Right lobe of liver (tissue), 6 donors: ENCODE measurements around the gene PPME1. TPM values are rescaled to one million over a fixed set of nuclear protein-coding genes. Genes with fewer than 3 reads are reported as not detected.
A peak's percentile ranks its signal among the peaks of the same experiment; 100 is the strongest.
"Not testable (repeated sequence)": the region's sequence is repeated elsewhere in the genome, so short reads cannot be mapped to it uniquely, and the experiment has no call there.

Experiments used
- ATAC-seq, 4 donors: fragments of 200-7000 bp; cut with Tn5 transposase; one replicate each; pipeline ENCODE4 v1.9.1; 2020; ENCODE audit warnings: mild to moderate bottlenecking in 4 of 4, moderate library complexity in 4 of 4
- DNase-seq, 3 donors: peaks; one replicate each; pipeline ENCODE4 v3.0.0-alpha.2; 2020
- H3K27ac ChIP-seq, 3 donors: fragments of 200-600 bp; one replicate each; pipeline ENCODE4 v1.8.0; 2022
- H3K27me3 ChIP-seq, 2 donors: fragments of 200-600 bp; one replicate each; pipeline ENCODE4 v1.8.0; 2022
- H3K36me3 ChIP-seq, 4 donors: fragments of 200-600 bp; sonication (generic) in 1 of 4; one replicate each; pipeline versions ENCODE4 v1.5.1 to v1.8.0; 2017 to 2022; ENCODE audit warnings: control low read depth in 1 of 4
- H3K4me1 ChIP-seq, 4 donors: fragments of 200-600 bp; sonication (generic) in 1 of 4; one replicate each; pipeline versions ENCODE4 v1.5.1 to v1.8.0; 2017 to 2022; ENCODE audit warnings: control low read depth in 1 of 4
- H3K4me3 ChIP-seq, 3 donors: fragments of 200-600 bp; one replicate each; pipeline ENCODE4 v1.8.0; 2022
- H3K9me3 ChIP-seq, 4 donors: fragments of 200-600 bp; sonication (generic) in 1 of 4; one replicate each; pipeline versions ENCODE4 v1.5.1 to v1.8.0; 2017 to 2022; ENCODE audit warnings: control low read depth in 1 of 4
- CTCF ChIP-seq, 4 donors: fragments of 200-600 bp in 3 of 4; fragments of 450-650 bp in 1 of 4; IDR thresholded peaks; one replicate each; pipeline versions ENCODE4 v1.5.1 to v1.8.0; 2016 to 2022; ENCODE audit warnings: antibody characterized with exemption in 4 of 4, mild to moderate bottlenecking in 2 of 4
- POLR2A ChIP-seq: fragments of 450-650 bp; IDR thresholded peaks from one replicate; pipeline ENCODE4 v1.6.1; 2017; ENCODE audit warnings: antibody characterized with exemption, mild to moderate bottlenecking
- WGBS: methylation state at CpG from one replicate; pipeline ENCODE4 v1.1.6; 2018; ENCODE audit warnings: low coverage, low lambda C conversion rate; ENCODE audit not compliant: insufficient coverage; ENCODE audit errors: missing lambda C conversion rate; 5-methylcytosine and 5-hydroxymethylcytosine counted together
- intact Hi-C, 2 donors: fragments of 100-400 bp; cut with DNase I; formaldehyde crosslinking; loops; one replicate each; pipeline versions ENCODE4 v1.11.2 to v1.14.1; 2022
- total RNA-seq, 6 experiments: library from RNA; depleted of rRNA in 2 of 6; stranded (reverse); fragments of >200 nt in 2 of 6; fragmentation: NEBNext Ultra II Directional in 3 of 6; extraction: Animal tissue kit (Norgen Biotek cat#: 25700) in 3 of 6; gene quantifications; one replicate each; pipeline versions ENCODE4 v1.1.0 to v1.2.4, GENCODE V29; 2016 to 2023
- donor health status: DM: no; HTN: yes; CAD: no.
- donor health status: DM: no; HTN: no; CAD: no.
- donor health status: DM: no; HTN: no; CAD: no.
- donor health status: DM: no; HTN: yes; CAD: no.
- donor health status: DM: no; HTN: yes; CAD: no.

PPME1 gene
- total RNA-seq, 6 experiments from 2014 or later = 8.9 to 18.9 (median 13.0) TPM

- Histone ChIP-seq H3K27ac (no peak overlapping the region), H3K4me3 (no peak overlapping the region), H3K4me1 (no peaks in the 10 kb centered on the region), H3K27me3 (no peaks in the 10 kb centered on the region), H3K36me3 (peaks cover 0 to 6% (median 0%) of the 10 kb centered on the region in 4 donors), H3K9me3 (no peaks in the 10 kb centered on the region)
- WGBS = 91% methylated on average over 2 of the region's 2 CpGs
- no peak for ATAC-seq
- intact Hi-C loops = no loop called here
- no peak for DNase-seq
- TF ChIP-seq POLR2A (no peak), CTCF (IDR thresholded peaks at IDR 0.05) (no peak)
Measured at GRCh38 chr11:74138021-74138420, 33.1 kb upstream of the PPME1 start.

GRCh38 chr11:74138572-74138971 lies 32.5 kb upstream of the PPME1 start:
- H3K27me3 ChIP-seq = no peaks in the 10 kb centered on the region
- no peak overlapping the region for H3K4me3 ChIP-seq
- ATAC-seq (peak in 3 of 4 donors; percentile 42 to 99 (median 73)), DNase-seq (no peak)
- peaks cover 0 to 2% (median 0%) of the 10 kb centered on the region in 4 donors for H3K36me3 ChIP-seq
- no peaks in the 10 kb centered on the region for H3K4me1 ChIP-seq
- H3K9me3 ChIP-seq = no peaks in the 10 kb centered on the region
- TF ChIP-seq POLR2A (no peak), CTCF (IDR thresholded peaks at IDR 0.05) (no peak)
- no peak overlapping the region for H3K27ac ChIP-seq
- intact Hi-C loops = no loop called here
- WGBS = 45% methylated on average over 2 of the region's 2 CpGs

- DNase-seq = no peak
- no peaks in the 10 kb centered on the region for H3K27me3 ChIP-seq
- ATAC-seq = no peak
- H3K4me1 ChIP-seq = no peaks in the 10 kb centered on the region
- H3K36me3 ChIP-seq = peaks cover 0 to 2% (median 0%) of the 10 kb centered on the region in 4 donors
- no peak overlapping the region for H3K4me3 ChIP-seq
- no peak for TF ChIP-seq CTCF (IDR thresholded peaks at IDR 0.05)
- TF ChIP-seq POLR2A = no peak
- H3K27ac ChIP-seq = no peak overlapping the region
- no peaks in the 10 kb centered on the region for H3K9me3 ChIP-seq
- intact Hi-C loops = no loop called here
- WGBS = 97% methylated on average over 6 of the region's 6 CpGs
Measured at GRCh38 chr11:74139151-74139918, 31.8 kb upstream of the PPME1 start.

GRCh38 chr11:74139919-74140431 lies 31.1 kb upstream of the PPME1 start:
- H3K27ac ChIP-seq, H3K9me3 ChIP-seq, intact Hi-C loops, H3K4me1 ChIP-seq, DNase-seq, H3K27me3 ChIP-seq, H3K4me3 ChIP-seq, ATAC-seq, H3K36me3 ChIP-seq: not testable (repeated sequence)
- 92% methylated on average over 1 of the region's 1 CpG for WGBS

GRCh38 chr11:74141241-74141695 lies 29.8 kb upstream of the PPME1 start:
- no peaks in the 10 kb centered on the region for H3K4me1 ChIP-seq
- intact Hi-C loops = no loop called here
- 100% methylated on average over 2 of the region's 2 CpGs for WGBS
- H3K27me3 ChIP-seq = no peaks in the 10 kb centered on the region
- no peak overlapping the region for H3K27ac ChIP-seq
- no peaks in the 10 kb centered on the region for H3K9me3 ChIP-seq
- TF ChIP-seq POLR2A (no peak), CTCF (IDR thresholded peaks at IDR 0.05) (no peak)
- DNase-seq = no peak
- H3K36me3 ChIP-seq = peaks cover 0 to 2% (median 0%) of the 10 kb centered on the region in 4 donors
- no peak for ATAC-seq
- H3K4me3 ChIP-seq = no peak overlapping the region
